HEK293T (cell line): ENCODE measurements around the gene SPRYD4.
"Not testable (repeated sequence)": the region's sequence is repeated elsewhere in the genome, so short reads cannot be mapped to it uniquely, and the experiment has no call there.

ENCODE experiments used
- HDGF ChIP-seq: fragments of 450-650 bp; IDR thresholded peaks from 2 replicates; pipeline ENCODE4 v1.6.1; 2017; ENCODE audit warnings: antibody characterized with exemption, borderline replicate concordance
- LEF1 ChIP-seq: fragments of 450-650 bp; IDR thresholded peaks from 2 replicates; pipeline ENCODE4 v1.6.1; 2017; ENCODE audit warnings: mild to moderate bottlenecking, borderline replicate concordance
- TARDBP ChIP-seq: fragments of 450-650 bp; IDR thresholded peaks from 2 replicates; pipeline ENCODE4 v1.6.1; 2016

DNA sequence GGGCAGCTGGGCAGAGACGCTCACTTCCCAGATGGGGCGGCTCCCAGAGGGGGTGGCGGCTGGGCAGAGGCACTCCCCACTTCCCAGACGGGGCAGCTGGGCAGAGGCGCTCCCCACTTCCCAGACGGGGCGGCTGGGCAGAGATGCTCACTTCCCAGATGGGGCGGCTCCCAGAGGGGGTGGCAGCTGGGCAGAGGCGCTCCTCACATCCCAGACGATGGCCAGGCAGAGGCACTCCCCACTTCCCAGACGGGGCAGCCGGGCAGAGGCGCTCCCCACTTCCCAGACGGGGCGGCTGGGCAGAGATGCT lies 25.7 kb downstream of the SPRYD4 start:
- TF ChIP-seq HDGF, TARDBP, LEF1: not testable (repeated sequence)
